GM18526 (cell line): ENCODE measurements around the gene RAD51.

Source experiments
- POLR2A ChIP-seq: IDR thresholded peaks from 3 replicates; pipeline ENCODE4 v1.6.1; 2011; ENCODE audit not compliant: insufficient read length; ENCODE audit errors: extremely low read depth

RAD51 gene

GRCh38 chr15:40694688-40695468, at the start of gene RAD51:
TSS of gene RAD51 (plus strand) at chr15:40695174. CDS start at chr15:40698759, 3,585 bp downstream.
- TF ChIP-seq POLR2A = peak; percentile 70

- TF ChIP-seq POLR2A = no peak
Measured at GRCh38 chr15:40647523-40647922, 47.5 kb upstream of the RAD51 start.

GRCh38 chr15:40650479-40650878, 44.5 kb upstream of the RAD51 start:
- no peak for TF ChIP-seq POLR2A

GRCh38 chr15:40660686-40661085, 34.3 kb upstream of the RAD51 start:
- TF ChIP-seq POLR2A = no peak

- TF ChIP-seq POLR2A = no peak
Measured at GRCh38 chr15:40664909-40665308, 30.1 kb upstream of the RAD51 start.

- no peak for TF ChIP-seq POLR2A
Measured at GRCh38 chr15:40680151-40680550, 14.8 kb upstream of the RAD51 start.

- no peak for TF ChIP-seq POLR2A
Measured at GRCh38 chr15:40684381-40684780, 10.6 kb upstream of the RAD51 start.

- TF ChIP-seq POLR2A = no peak
Measured at GRCh38 chr15:40685376-40685775, 9.6 kb upstream of the RAD51 start.

- no peak for TF ChIP-seq POLR2A
Measured at GRCh38 chr15:40688932-40689799, 5.8 kb upstream of the RAD51 start.

GRCh38 chr15:40691737-40692136, 3.2 kb upstream of the RAD51 start:
- no peak for TF ChIP-seq POLR2A

GRCh38 chr15:40693904-40694687, 878 bp upstream of the RAD51 start:
- no peak for TF ChIP-seq POLR2A

- no peak for TF ChIP-seq POLR2A
Measured at GRCh38 chr15:40695469-40695890, 506 bp downstream of the RAD51 start.

GRCh38 chr15:40696228-40696627, 1.3 kb downstream of the RAD51 start:
- no peak for TF ChIP-seq POLR2A

- no peak for TF ChIP-seq POLR2A
Measured at GRCh38 chr15:40697916-40698315, 2.9 kb downstream of the RAD51 start.

GRCh38 chr15:40702077-40702476, 7.1 kb downstream of the RAD51 start:
- no peak for TF ChIP-seq POLR2A
